SK-N-SH treated with all-trans-retinoic acid at 6 μM for 48 hours (cell line): ENCODE measurements around the gene MRPL52.

Source experiments
- PATZ1 ChIP-seq: fragments of 250-450 bp; sonication (Bioruptor Pico); IDR thresholded peaks from 2 replicates; pipeline ENCODE4 v1.8.0; 2020; ENCODE audit warnings: mild to moderate bottlenecking, moderate library complexity, borderline replicate concordance
- ZNF8 ChIP-seq: fragments of 450-650 bp; formaldehyde crosslinking; IDR thresholded peaks from 2 replicates; pipeline ENCODE4 v1.5.0; 2020; ENCODE audit warnings: mild to moderate bottlenecking, moderate library complexity

DNA sequence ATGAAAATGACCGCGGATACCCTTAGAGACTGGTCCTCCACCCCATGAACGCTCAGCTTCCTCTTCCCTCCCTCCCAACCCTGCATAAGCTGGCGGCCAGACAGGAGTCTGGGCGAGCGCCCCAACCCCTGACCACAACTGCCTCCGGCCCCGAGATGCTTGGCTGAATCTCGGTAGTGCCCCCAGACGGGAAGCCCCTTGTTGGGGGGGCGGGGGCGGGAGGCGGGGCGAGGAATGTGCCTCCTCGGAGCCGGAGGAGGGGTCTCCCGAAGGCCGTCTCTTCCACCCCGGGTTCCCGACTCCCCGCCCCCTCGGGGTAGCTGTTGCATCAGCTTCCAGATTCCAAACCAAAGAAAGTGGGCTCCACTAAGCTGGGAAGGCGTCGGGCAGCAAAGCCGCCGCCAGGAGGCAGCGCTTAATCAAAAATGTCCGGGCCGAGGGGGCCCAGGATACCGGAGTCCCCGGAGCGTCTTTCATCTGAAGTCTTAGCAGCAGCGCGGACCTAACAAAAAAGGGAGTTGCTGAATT, 7.1 kb upstream of the MRPL52 start:
- TF ChIP-seq PATZ1 (CRISPR knock-in tag): no peak
- no peak for TF ChIP-seq ZNF8
